Endothelial cell of umbilical vein (primary cell): ENCODE results near the gene CACNB4. TPM values are rescaled to one million over a fixed set of nuclear protein-coding genes. Genes with fewer than 3 reads are reported as not detected.

Source experiments
- BruUV-seq: library from RNA; stranded (reverse); fragments of 400-500 nt; replicated peaks from 2 replicates; lab custom pipeline; 2021; lab: Mats Ljungman, UMichigan
- CTCF ChIA-PET: fragments of 300-600, 350-600 bp; sonication (Branson Sonifier 250); formaldehyde crosslinking; loops from one replicate; lab custom pipeline; 2021; ENCODE audit warnings: antibody characterized with exemption, inconsistent platforms; lab: Charles Lee
- POLR2A ChIA-PET: fragments of 300-600, 350-600 bp; sonication (Branson Sonifier 250); formaldehyde crosslinking; loops from one replicate; lab custom pipeline; 2021; ENCODE audit warnings: antibody characterized with exemption, inconsistent platforms; lab: Charles Lee
- DNase-seq: peaks from one replicate; pipeline ENCODE4 v3.0.0-alpha.2; 2011; ENCODE audit warnings: low read depth, low spot score
- FAIRE-seq: peaks from 2 replicates; lab custom pipeline; 2011; peaks lifted over from hg19 to GRCh38; lab: Jason Lieb, UNC
- H2AFZ ChIP-seq: 2 replicates; pipeline ENCODE4 v1.6.0; 2012; ENCODE audit warnings: low read depth, low read length, control low read depth, inconsistent platforms
- H3K27ac ChIP-seq: 2 replicates; pipeline ENCODE4 v1.5.1; 2011; ENCODE audit warnings: low read depth, mild to moderate bottlenecking, control low read depth, low read length, moderate library complexity; ENCODE audit not compliant: insufficient read depth
- H3K27me3 ChIP-seq, 2 experiments: 2 replicates each; pipeline versions ENCODE4 v1.6.0 to v1.6.1; 2011; ENCODE audit warnings: low read length in 2 of 2, mixed read lengths in 1 of 2; ENCODE audit not compliant: control insufficient read depth in 2 of 2, insufficient read depth in 2 of 2
- H3K36me3 ChIP-seq, 2 experiments: 2 replicates in 1 of 2; 3 replicates in 1 of 2; pipeline ENCODE4 v1.5.1; 2011; ENCODE audit warnings: low read length in 2 of 2, mild to moderate bottlenecking in 1 of 2, moderate library complexity in 1 of 2; ENCODE audit not compliant: control insufficient read depth in 2 of 2, insufficient read depth in 2 of 2; ENCODE audit errors: extremely low read depth in 1 of 2
- H3K4me1 ChIP-seq: 3 replicates; pipeline ENCODE4 v1.5.1; 2011; ENCODE audit warnings: mild to moderate bottlenecking, low read length; ENCODE audit not compliant: control insufficient read depth, insufficient read depth; ENCODE audit errors: extremely low read depth
- H3K4me2 ChIP-seq: 2 replicates; pipeline ENCODE4 v1.6.1; 2011; ENCODE audit warnings: low read length, control low read depth, mixed read lengths; ENCODE audit not compliant: insufficient read depth
- H3K4me3 ChIP-seq, 3 experiments: fragments of 200-600 bp in 1 of 3; sonication (generic), shearing (Covaris generic) in 1 of 3; replicated peaks in 1 of 3; 2 replicates each; pipeline ENCODE4 v1.5.1; 2011 to 2016; ENCODE audit warnings: control low read depth in 3 of 3, low read length in 3 of 3, mild to moderate bottlenecking in 2 of 3, inconsistent platforms in 1 of 3, low read depth in 1 of 3, moderate library complexity in 1 of 3; ENCODE audit not compliant: insufficient read depth in 1 of 3
- H3K79me2 ChIP-seq: 2 replicates; pipeline ENCODE4 v1.6.0; 2012; ENCODE audit warnings: low read length, inconsistent platforms; ENCODE audit not compliant: control insufficient read depth, insufficient read depth
- H3K9ac ChIP-seq: replicated peaks from 2 replicates; pipeline ENCODE3; 2011; ENCODE audit warnings: low read length, control low read depth; ENCODE audit not compliant: insufficient read depth; ENCODE audit errors: extremely low read depth
- H3K9me1 ChIP-seq: replicated peaks from 3 replicates; pipeline ENCODE4 v1.6.0; 2011; ENCODE audit warnings: mild to moderate bottlenecking, low read length; ENCODE audit not compliant: control insufficient read depth, insufficient read depth; ENCODE audit errors: extremely low read depth
- H3K9me3 ChIP-seq: replicated peaks from 2 replicates; pipeline ENCODE4 v1.5.1; 2012; ENCODE audit warnings: low read length, inconsistent platforms; ENCODE audit not compliant: control insufficient read depth, insufficient read depth
- H4K20me1 ChIP-seq: replicated peaks from 2 replicates; pipeline ENCODE3; 2011; ENCODE audit warnings: mild to moderate bottlenecking, low read length; ENCODE audit not compliant: control insufficient read depth, insufficient read depth; ENCODE audit errors: extremely low read depth
- CTCF ChIP-seq, 2 donors: IDR thresholded peaks; 1 replicate in 1 of 2; 2 replicates in 1 of 2; pipeline ENCODE4 v1.5.1; 2011; ENCODE audit warnings: low read length in 2 of 2, mild to moderate bottlenecking in 2 of 2, moderate library complexity in 2 of 2, control low read depth in 1 of 2, inconsistent platforms in 1 of 2, low read depth in 1 of 2; ENCODE audit not compliant: insufficient read depth in 1 of 2; ENCODE audit errors: extremely low read depth in 1 of 2
- EZH2 ChIP-seq: IDR thresholded peaks from 2 replicates; pipeline ENCODE4 v1.6.1; 2012; ENCODE audit warnings: borderline replicate concordance, low read depth, mild to moderate bottlenecking, moderate library complexity, low read length, inconsistent platforms; ENCODE audit not compliant: severe bottlenecking
- FOS ChIP-seq: IDR thresholded peaks from 2 replicates; pipeline ENCODE4 v1.6.1; 2011; ENCODE audit warnings: mild to moderate bottlenecking, low read length, moderate library complexity, borderline replicate concordance; ENCODE audit not compliant: insufficient read depth
- JUN ChIP-seq: IDR thresholded peaks from 2 replicates; pipeline ENCODE4 v1.6.1; 2011; ENCODE audit warnings: borderline replicate concordance, low read depth; ENCODE audit not compliant: insufficient read length, insufficient read depth
- MAX ChIP-seq: IDR thresholded peaks from 2 replicates; pipeline ENCODE4 v1.6.1; 2011; ENCODE audit not compliant: insufficient read depth, insufficient read length
- MYC ChIP-seq: IDR thresholded peaks from one replicate; pipeline ENCODE4 v1.6.1; 2011; ENCODE audit warnings: mild to moderate bottlenecking, low read depth, low read length
- POLR2A ChIP-seq: IDR thresholded peaks from 2 replicates; pipeline ENCODE4 v1.6.1; 2012; ENCODE audit warnings: low read depth, mild to moderate bottlenecking, control low read depth, low read length
- POLR2AphosphoS5 ChIP-seq: IDR thresholded peaks from 2 replicates; pipeline ENCODE4 v1.6.1; 2012; ENCODE audit warnings: low read depth, mild to moderate bottlenecking, control low read depth, low read length, moderate library complexity; ENCODE audit not compliant: insufficient read depth
- dilution Hi-C: fragments of 300-500 bp; cut with MboI; formaldehyde crosslinking; loops from one replicate; pipeline ENCODE4 v1.15.0; 2019; ENCODE audit warnings: low sequenced_read_pairs; ENCODE audit not compliant: extremely low pct_ligation_motif_present
- intact Hi-C: fragments of 100-400 bp; cut with micrococcal nuclease; formaldehyde crosslinking; loops from one replicate; pipeline ENCODE4 v1.10.0; 2022
- polyA plus RNA-seq, 4 experiments: library from polyadenylated mRNA; depleted of rRNA in 3 of 4; stranded (reverse) in 3 of 4; unstranded in 1 of 4; fragments of >200 nt; gene quantifications; 2 replicates each; pipeline versions ENCODE4 v1.2.1 to v1.2.3, GENCODE V29; 2011 to 2012; ENCODE audit warnings: missing spikeins in 1 of 4
- total RNA-seq: library from RNA; stranded (reverse); gene quantifications from 2 replicates; pipeline ENCODE4 v1.2.3, GENCODE V29; 2021

The CACNB4 gene
- total and polyA plus RNA-seq, 2 donors (not counting 3 experiments of a cell fraction or from before 2014, with no cell fraction given): 0.23 to 0.58 TPM

GRCh38 chr2:151855111-151855510 is 243.7 kb downstream of the CACNB4 start:
- H3K9me3 ChIP-seq: no peaks in the 10 kb centered on the region
- DNase-seq (no peak), FAIRE-seq (no peak)
- no peak overlapping the region for H3K4me2 ChIP-seq
- no peaks in the 10 kb centered on the region for H3K36me3 ChIP-seq
- H3K9ac ChIP-seq: no peak overlapping the region
- POLR2A ChIA-PET: no interaction called here
- no peaks in the 10 kb centered on the region for H4K20me1 ChIP-seq
- H3K4me3 ChIP-seq: no peak overlapping the region
- H3K27ac ChIP-seq: no peak overlapping the region
- no peaks in the 10 kb centered on the region for H3K79me2 ChIP-seq
- no peak overlapping the region for H2AFZ ChIP-seq
- CTCF ChIA-PET: interaction anchor here (1.0 kb wide), 1 partner anchor 18 kb away, joined by 3 read pairs; no protein-coding TSS in a partner anchor
- intact Hi-C loops (no loop called here), dilution Hi-C loops (no loop called here)
- H3K27me3 ChIP-seq: peaks cover 0 to 4% of the 10 kb centered on the region in 2 experiments
- BruUV-seq: no TSS peak
- TF ChIP-seq JUN: no peak
- no peak for TF ChIP-seq EZH2
- no peak for TF ChIP-seq POLR2AphosphoS5
- TF ChIP-seq POLR2A: no peak
- TF ChIP-seq FOS: no peak
- TF ChIP-seq MAX: no peak
- TF ChIP-seq MYC: no peak
- TF ChIP-seq CTCF (IDR thresholded peaks at IDR 0.05; ENCODE audit: extremely low read depth in 1 of 2, insufficient read depth in 1 of 2, low read depth in 1 of 2, low read length in 2 of 2): no peak
- no peaks in the 10 kb centered on the region for H3K9me1 ChIP-seq
- peaks cover 3% of the 10 kb centered on the region for H3K4me1 ChIP-seq
